GM12878 (cell line): ENCODE data around the gene GTPBP1. TPM values are rescaled to one million over a fixed set of nuclear protein-coding genes. Genes with fewer than 3 reads are reported as not detected.

Experiments used
- ATF7 ChIP-seq: fragments of 450-650 bp; IDR thresholded peaks from 2 replicates; pipeline ENCODE4 v1.6.1; 2016; ENCODE audit warnings: low read depth, mild to moderate bottlenecking
- CEBPB ChIP-seq, 2 experiments: fragments of 150-350 bp in 1 of 2; IDR thresholded peaks; 2 replicates each; pipeline ENCODE4 v1.6.1; 2012 to 2014; ENCODE audit warnings: low read depth in 2 of 2, low read length in 2 of 2, borderline replicate concordance in 1 of 2, inconsistent platforms in 1 of 2
- CUX1 ChIP-seq: IDR thresholded peaks from 2 replicates; pipeline ENCODE4 v1.6.1; 2012; ENCODE audit warnings: improper control_type of control experiment, low read depth, low read length; ENCODE audit not compliant: insufficient replicate concordance
- E2F8 ChIP-seq: fragments of 450-650 bp; IDR thresholded peaks from 2 replicates; pipeline ENCODE4 v1.6.1; 2018; ENCODE audit warnings: mild to moderate bottlenecking, low read depth, moderate library complexity; ENCODE audit not compliant: partially characterized antibody
- EED ChIP-seq: sonication (generic); IDR thresholded peaks from 2 replicates; pipeline ENCODE4 v1.6.1; 2016; ENCODE audit warnings: antibody characterized with exemption, low read depth
- EP300 ChIP-seq, 2 experiments: fragments of 150-350 bp in 1 of 2; IDR thresholded peaks; 2 replicates each; pipeline ENCODE4 v1.6.1; 2011 to 2012; ENCODE audit warnings: low read depth in 2 of 2, low read length in 2 of 2, borderline replicate concordance in 1 of 2, improper control_type of control experiment in 1 of 2, inconsistent platforms in 1 of 2; ENCODE audit not compliant: control insufficient read depth in 1 of 2
- MEF2A ChIP-seq: IDR thresholded peaks from 2 replicates; pipeline ENCODE4 v1.6.1; 2011; ENCODE audit warnings: low read depth, mild to moderate bottlenecking, low read length, moderate library complexity; ENCODE audit not compliant: insufficient read depth
- NFYA ChIP-seq: IDR thresholded peaks from 2 replicates; pipeline ENCODE4 v1.6.1; 2011; ENCODE audit warnings: low read depth, mild to moderate bottlenecking, low read length, improper control_type of control experiment, borderline replicate concordance
- RELB ChIP-seq: fragments of 450-650 bp; IDR thresholded peaks from 2 replicates; pipeline ENCODE4 v1.6.1; 2017; ENCODE audit warnings: low read depth, mild to moderate bottlenecking, moderate library complexity
- RFX5 ChIP-seq: IDR thresholded peaks from 2 replicates; pipeline ENCODE4 v1.6.1; 2011; ENCODE audit warnings: low read depth, low read length, improper control_type of control experiment
- SMAD5 ChIP-seq: IDR thresholded peaks from 2 replicates; pipeline ENCODE4 v1.6.1; 2016; ENCODE audit warnings: antibody characterized with exemption, low read depth
- TCF12 ChIP-seq: IDR thresholded peaks from 2 replicates; pipeline ENCODE4 v1.6.1; 2011; ENCODE audit warnings: low read depth, mild to moderate bottlenecking, low read length
- ZBTB40 ChIP-seq: fragments of 450-650 bp; IDR thresholded peaks from 2 replicates; pipeline ENCODE4 v1.6.1; 2016; ENCODE audit warnings: mild to moderate bottlenecking, moderate library complexity, borderline replicate concordance
- ZNF207 ChIP-seq: fragments of 450-650 bp; IDR thresholded peaks from 2 replicates; pipeline ENCODE4 v1.6.1; 2014; ENCODE audit warnings: antibody characterized with exemption, mild to moderate bottlenecking, borderline replicate concordance
- ZNF24 ChIP-seq: fragments of 450-650 bp; IDR thresholded peaks from 2 replicates; pipeline ENCODE4 v1.6.1; 2017; ENCODE audit warnings: antibody characterized with exemption, mild to moderate bottlenecking
- polyA plus RNA-seq, 11 experiments: library from polyadenylated mRNA; depleted of rRNA in 4 of 11; unstranded in 6 of 11; stranded (reverse) in 5 of 11; fragments of >200 nt; fragmentation: Nextera tagmentation in 4 of 11; fragmentation: Illumina TruSeq in 1 of 11; extraction: Ambion mirVana in 4 of 11; extraction: Trizol in 1 of 11; gene quantifications; 1 replicate in 1 of 11; 2 replicates in 10 of 11; pipeline versions ENCODE4 v1.2.1 to v1.2.3, GENCODE V29; 2011 to 2016; ENCODE audit warnings: inconsistent platforms in 2 of 11, missing spikeins in 2 of 11, low read depth in 1 of 11
- total RNA-seq, 4 experiments: library from RNA; depleted of rRNA in 3 of 4; stranded (reverse); fragments of >200 nt in 3 of 4; fragmentation: Illumina TruSeq in 1 of 4; extraction: Trizol in 1 of 4; gene quantifications; 2 replicates each; pipeline versions ENCODE4 v1.2.1 to v1.2.3, GENCODE V29; 2013 to 2021

The GTPBP1 gene
- total and polyA plus RNA-seq, 10 of the 15 experiments (the other 5 are each of a cell fraction or from before 2014, with no cell fraction given) = 0.89 to 63.1 (median 34.2) TPM

GRCh38 chr22:38755911-38756532, 50.3 kb downstream of the GTPBP1 start, which contains the start of gene SUN2 (continued):
- TF ChIP-seq EP300 (IDR thresholded peaks at IDR 0.05; ENCODE audit: borderline replicate concordance in 1 of 2, control insufficient read depth in 1 of 2, low read depth in 2 of 2, low read length in 2 of 2) (no peak), RELB (no peak), ZBTB40 (no peak), ATF7 (no peak), MEF2A (no peak), EED (no peak), ZNF207 (no peak; the same call in 1 of the 2 replicates), ZNF24 (no peak), E2F8 (no peak), RFX5 (peak; percentile 72; the same call in 1 of the 2 replicates), SMAD5 (no peak), CEBPB (IDR thresholded peaks at IDR 0.05; ENCODE audit: borderline replicate concordance in 1 of 2, low read depth in 2 of 2, low read length in 2 of 2) (0 out of 4 replicates have a peak, but pooled peaks of 1 of the 2 experiments have one; percentile 3), NFYA (no peak), CUX1 (no peak), TCF12 (no peak)
